GM18502 (cell line): Measurements from ENCODE around the gene C2orf49.
A peak's percentile ranks its signal among the peaks of the same experiment; 100 is the strongest.
"Not testable (repeated sequence)": the region's sequence is repeated elsewhere in the genome, so short reads cannot be mapped to it uniquely, and the experiment has no call there.

Experiments used
- ATAC-seq: cut with Tn5 transposase; IDR thresholded peaks from one replicate; pipeline ENCODE4 v1.9.1; 2021; ENCODE audit warnings: mild to moderate bottlenecking; ENCODE audit not compliant: unreplicated experiment, poor library complexity

C2orf49 gene

GRCh38 chr2:105320651-105321215 is 16.6 kb upstream of the C2orf49 start:
- ATAC-seq, result no peak

GRCh38 chr2:105321875-105322646 is 15.3 kb upstream of the C2orf49 start:
- ATAC-seq, result peak; percentile 51

- no peak for ATAC-seq
Measured at GRCh38 chr2:105323111-105323510, 14.2 kb upstream of the C2orf49 start.

GRCh38 chr2:105324101-105324500 is 13.2 kb upstream of the C2orf49 start:
- ATAC-seq, result no peak

GRCh38 chr2:105324732-105325131 is 12.6 kb upstream of the C2orf49 start:
- ATAC-seq, result no peak

- no peak for ATAC-seq
Measured at GRCh38 chr2:105325389-105325963, 11.9 kb upstream of the C2orf49 start.

- not testable (repeated sequence) for ATAC-seq
Measured at GRCh38 chr2:105327271-105327670, 10.1 kb upstream of the C2orf49 start.

- no peak for ATAC-seq
Measured at GRCh38 chr2:105327690-105328089, 9.7 kb upstream of the C2orf49 start.

- ATAC-seq, result peak; percentile 29
Measured at GRCh38 chr2:105328281-105329196, 8.8 kb upstream of the C2orf49 start.

GRCh38 chr2:105329197-105329554 is 8.2 kb upstream of the C2orf49 start:
- ATAC-seq, result peak; percentile 3

GRCh38 chr2:105329561-105330495 is 7.5 kb upstream of the C2orf49 start, which contains the start of gene TGFBRAP1:
TGFBRAP1 (minus strand) TSS chr2:105329735; CDS start chr2:105308301, 21,434 bp downstream.
- ATAC-seq, result peak; percentile 79

- no peak for ATAC-seq
Measured at GRCh38 chr2:105330681-105331375, 6.5 kb upstream of the C2orf49 start.

- no peak for ATAC-seq
Measured at GRCh38 chr2:105334211-105334610, 3.1 kb upstream of the C2orf49 start.

- no peak for ATAC-seq
Measured at GRCh38 chr2:105335469-105335868, 1.9 kb upstream of the C2orf49 start.

- no peak for ATAC-seq
Measured at GRCh38 chr2:105336786-105337121, 586 bp upstream of the C2orf49 start.

- peak; percentile 13 for ATAC-seq
Measured at GRCh38 chr2:105338020-105338385, 663 bp downstream of the C2orf49 start.

- ATAC-seq, result no peak
Measured at GRCh38 chr2:105339414-105339813, 2.1 kb downstream of the C2orf49 start.

- no peak for ATAC-seq
Measured at GRCh38 chr2:105344704-105345345, 7.5 kb downstream of the C2orf49 start.

- ATAC-seq, result no peak
Measured at GRCh38 chr2:105357122-105357521, 19.8 kb downstream of the C2orf49 start.
